Measurements from ENCODE around the gene CHD6.

GRCh38 chr20:41357424-41358163 lies 260.6 kb downstream of the CHD6 start:
- TF ChIP-seq SPI1 (IDR thresholded peaks at IDR 0.05; ENCODE audit: low read depth, low read length) (no peak), POLR2AphosphoS5 (IDR thresholded peaks at IDR 0.05; ENCODE audit: low read depth, low read length) (no peak)

Data from GM12891 (cell line).